ENCODE results near the gene RNF169.

- no peak for TF ChIP-seq EZH2 (IDR thresholded peaks at IDR 0.05; ENCODE audit: low read length, missing control alignments)
- no peak for TF ChIP-seq CTCF (conservative IDR thresholded peaks at IDR 0.05 in 1 of 2, IDR thresholded peaks at IDR 0.05 in 1 of 2; ENCODE audit: low read depth in 1 of 2, low read length in 2 of 2)
Measured at GRCh38 chr11:74736031-74736430, 12.6 kb upstream of the RNF169 start.
